ENCODE data around the gene FYN.

DNA sequence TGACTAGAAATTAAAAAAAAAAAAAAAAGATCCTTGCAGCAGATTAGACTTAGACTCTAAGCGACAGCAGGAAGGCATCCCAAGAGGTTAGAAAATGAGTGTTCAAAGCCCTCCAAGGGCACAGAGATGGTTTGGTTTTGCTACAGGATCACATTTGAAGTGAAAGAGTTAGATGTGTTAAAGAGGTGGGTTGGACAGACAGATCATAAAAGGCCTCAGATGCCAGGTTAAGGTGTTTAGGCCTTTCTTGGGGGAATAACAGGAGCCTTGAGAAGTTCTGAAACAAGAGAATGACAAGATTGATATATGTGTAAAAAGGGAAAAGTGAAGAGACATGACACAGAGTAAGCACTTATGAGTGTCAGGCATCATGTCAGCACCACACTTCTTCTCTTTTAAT lies 107.5 kb downstream of the FYN start:
- TF ChIP-seq, protein P1, sequence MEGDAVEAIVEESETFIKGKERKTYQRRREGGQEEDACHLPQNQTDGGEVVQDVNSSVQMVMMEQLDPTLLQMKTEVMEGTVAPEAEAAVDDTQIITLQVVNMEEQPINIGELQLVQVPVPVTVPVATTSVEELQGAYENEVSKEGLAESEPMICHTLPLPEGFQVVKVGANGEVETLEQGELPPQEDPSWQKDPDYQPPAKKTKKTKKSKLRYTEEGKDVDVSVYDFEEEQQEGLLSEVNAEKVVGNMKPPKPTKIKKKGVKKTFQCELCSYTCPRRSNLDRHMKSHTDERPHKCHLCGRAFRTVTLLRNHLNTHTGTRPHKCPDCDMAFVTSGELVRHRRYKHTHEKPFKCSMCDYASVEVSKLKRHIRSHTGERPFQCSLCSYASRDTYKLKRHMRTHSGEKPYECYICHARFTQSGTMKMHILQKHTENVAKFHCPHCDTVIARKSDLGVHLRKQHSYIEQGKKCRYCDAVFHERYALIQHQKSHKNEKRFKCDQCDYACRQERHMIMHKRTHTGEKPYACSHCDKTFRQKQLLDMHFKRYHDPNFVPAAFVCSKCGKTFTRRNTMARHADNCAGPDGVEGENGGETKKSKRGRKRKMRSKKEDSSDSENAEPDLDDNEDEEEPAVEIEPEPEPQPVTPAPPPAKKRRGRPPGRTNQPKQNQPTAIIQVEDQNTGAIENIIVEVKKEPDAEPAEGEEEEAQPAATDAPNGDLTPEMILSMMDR (IDR thresholded peaks at IDR 0.05) = no peak
- TF ChIP-seq POLR2A (IDR thresholded peaks at IDR 0.05) = no peak
- TF ChIP-seq EP300 (IDR thresholded peaks at IDR 0.05) = no peak

Data from tibial nerve (tissue), 4 donors.